ENCODE results near the gene CLEC9A.

- no peak for TF ChIP-seq CTCF (IDR thresholded peaks at IDR 0.05)
- TF ChIP-seq EP300 (IDR thresholded peaks at IDR 0.05): no peak
- no peak for TF ChIP-seq POLR2AphosphoS5 (IDR thresholded peaks at IDR 0.05)
- TF ChIP-seq POLR2A (IDR thresholded peaks at IDR 0.05): no peak
Measured at GRCh38 chr12:10021342-10021741, 9.1 kb upstream of the CLEC9A start.
